RWPE2 (cell line): ENCODE data around the gene GNL2.

Source experiments
- ATAC-seq: fragments of 200-7000 bp; cut with Tn5 transposase; 3 replicates; pipeline ENCODE4 v1.9.1; 2021; ENCODE audit warnings: low read depth
- DNase-seq: peaks from one replicate; pipeline ENCODE4 v3.0.0-alpha.2; 2020; ENCODE audit warnings: low spot score
- H3K27ac ChIP-seq: fragments of 450-650 bp; 2 replicates; pipeline ENCODE4 v1.5.1; 2017; ENCODE audit warnings: mild to moderate bottlenecking; ENCODE audit not compliant: poor library complexity, severe bottlenecking
- H3K27me3 ChIP-seq: fragments of 250-450 bp; sonication (Bioruptor Pico); 2 replicates; pipeline ENCODE4 v1.5.1; 2021; ENCODE audit warnings: mild to moderate bottlenecking, moderate library complexity; ENCODE audit not compliant: insufficient read depth, poor library complexity, severe bottlenecking
- H3K36me3 ChIP-seq: fragments of 250-450 bp; sonication (Bioruptor Pico); 2 replicates; pipeline ENCODE4 v1.5.1; 2020; ENCODE audit warnings: low read depth, mild to moderate bottlenecking, moderate library complexity
- H3K4me1 ChIP-seq: fragments of 250-450 bp; sonication (Bioruptor Pico); 2 replicates; pipeline ENCODE4 v1.5.1; 2021; ENCODE audit warnings: mild to moderate bottlenecking, moderate library complexity; ENCODE audit not compliant: insufficient read depth, poor library complexity, severe bottlenecking
- H3K4me3 ChIP-seq: fragments of 250-450 bp; sonication (Bioruptor Pico); 2 replicates; pipeline ENCODE4 v1.5.1; 2021; ENCODE audit warnings: mild to moderate bottlenecking, moderate library complexity; ENCODE audit not compliant: severe bottlenecking
- H3K9me3 ChIP-seq: fragments of 250-450 bp; sonication (Bioruptor Pico); 2 replicates; pipeline ENCODE4 v1.5.1; 2021; ENCODE audit warnings: mild to moderate bottlenecking, moderate library complexity; ENCODE audit not compliant: severe bottlenecking
- CTCF ChIP-seq: fragments of 450-650 bp; IDR thresholded peaks from one replicate; pipeline ENCODE4 v1.5.1; 2017; ENCODE audit warnings: mild to moderate bottlenecking, moderate library complexity; ENCODE audit not compliant: poor library complexity, severe bottlenecking

The GNL2 gene

GRCh38 chr1:37621326-37621870 lies 25.7 kb upstream of the GNL2 start:
- Histone ChIP-seq H3K4me3 (no peak overlapping the region), H3K4me1 (no peaks in the 10 kb centered on the region), H3K9me3 (no peaks in the 10 kb centered on the region), H3K27ac (no peak overlapping the region), H3K27me3 (peaks cover 24% of the 10 kb centered on the region), H3K36me3 (no peaks in the 10 kb centered on the region)
- ATAC-seq (no peak), DNase-seq (no peak)
- no peak for TF ChIP-seq CTCF

GRCh38 chr1:37620707-37621106 lies 25.0 kb upstream of the GNL2 start:
- ATAC-seq = no peak
- no peak for DNase-seq
- no peak for TF ChIP-seq CTCF
- Histone ChIP-seq H3K36me3 (no peaks in the 10 kb centered on the region), H3K27me3 (peaks cover 26% of the 10 kb centered on the region), H3K4me3 (no peak overlapping the region), H3K27ac (no peak overlapping the region), H3K9me3 (no peaks in the 10 kb centered on the region), H3K4me1 (no peaks in the 10 kb centered on the region)

DNA sequence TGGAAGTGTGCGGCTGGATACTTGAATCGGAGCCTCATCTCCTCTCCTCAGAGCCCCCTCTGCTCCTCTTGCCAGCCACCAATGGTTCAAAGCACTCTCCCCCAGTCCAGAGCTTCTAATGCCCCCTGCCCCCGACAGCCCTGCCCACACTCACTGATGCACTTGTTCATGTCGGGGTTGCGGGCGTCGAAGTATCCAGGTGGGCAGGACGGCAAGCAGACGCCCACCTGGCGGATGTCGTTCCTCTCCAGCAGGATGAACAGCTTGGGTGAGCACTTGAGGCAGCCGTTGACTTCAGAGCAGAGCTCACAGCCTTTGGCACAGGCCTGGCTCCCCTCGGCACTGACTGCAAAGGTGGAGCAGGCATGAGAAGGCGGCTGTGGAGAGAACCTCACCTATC lies 20.6 kb upstream of the GNL2 start:
- no peak for TF ChIP-seq CTCF
- ATAC-seq (no peak), DNase-seq (no peak)
- peaks cover 18% of the 10 kb centered on the region for H3K27me3 ChIP-seq
- no peak overlapping the region for H3K4me3 ChIP-seq
- no peak overlapping the region for H3K27ac ChIP-seq
- no peaks in the 10 kb centered on the region for H3K4me1 ChIP-seq
- H3K9me3 ChIP-seq = no peaks in the 10 kb centered on the region
- no peaks in the 10 kb centered on the region for H3K36me3 ChIP-seq

- Histone ChIP-seq H3K9me3 (no peaks in the 10 kb centered on the region), H3K4me3 (no peak overlapping the region), H3K27ac (no peak overlapping the region), H3K27me3 (peaks cover 21% of the 10 kb centered on the region), H3K36me3 (no peaks in the 10 kb centered on the region), H3K4me1 (no peaks in the 10 kb centered on the region)
- ATAC-seq = no peak
- TF ChIP-seq CTCF = no peak
- DNase-seq = no peak
Measured at GRCh38 chr1:37614105-37614504, 18.4 kb upstream of the GNL2 start.

DNA sequence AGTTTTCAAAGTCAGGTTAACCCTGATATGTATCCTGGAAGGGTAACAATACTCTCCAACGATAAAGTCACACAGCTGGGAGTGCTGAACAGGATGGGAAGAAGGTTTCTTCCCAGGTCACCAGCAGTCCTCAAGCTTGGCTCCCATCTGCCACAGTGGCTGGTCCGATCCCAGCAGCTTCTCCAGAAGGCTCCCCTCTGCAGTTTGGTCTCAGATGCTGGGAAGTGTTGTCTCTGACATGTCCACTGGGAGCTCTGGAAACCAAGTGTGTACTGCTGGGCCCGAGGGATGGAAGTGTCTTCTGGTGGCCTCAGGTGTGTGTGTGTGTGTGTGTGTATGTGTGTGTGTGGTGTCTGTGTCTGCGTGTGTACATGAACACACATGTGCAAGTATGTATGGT lies 16.4 kb upstream of the GNL2 start:
- DNase-seq (no peak), ATAC-seq (no peak)
- Histone ChIP-seq H3K9me3 (no peaks in the 10 kb centered on the region), H3K4me1 (no peaks in the 10 kb centered on the region), H3K27me3 (peaks cover 20% of the 10 kb centered on the region), H3K36me3 (no peaks in the 10 kb centered on the region), H3K27ac (no peak overlapping the region), H3K4me3 (no peak overlapping the region)
- no peak for TF ChIP-seq CTCF
